ENCODE results near the gene NHERF2. TPM values are rescaled to one million over a fixed set of nuclear protein-coding genes. Genes with fewer than 3 reads are reported as not detected.
A peak's percentile ranks its signal among the peaks of the same experiment; 100 is the strongest.

Gene NHERF2
- total and polyA plus RNA-seq, 9 of the 15 experiments (the other 6 are each of a cell fraction or from before 2014, with no cell fraction given) = 0.15 to 42.0 (median 12.5) TPM

DNA sequence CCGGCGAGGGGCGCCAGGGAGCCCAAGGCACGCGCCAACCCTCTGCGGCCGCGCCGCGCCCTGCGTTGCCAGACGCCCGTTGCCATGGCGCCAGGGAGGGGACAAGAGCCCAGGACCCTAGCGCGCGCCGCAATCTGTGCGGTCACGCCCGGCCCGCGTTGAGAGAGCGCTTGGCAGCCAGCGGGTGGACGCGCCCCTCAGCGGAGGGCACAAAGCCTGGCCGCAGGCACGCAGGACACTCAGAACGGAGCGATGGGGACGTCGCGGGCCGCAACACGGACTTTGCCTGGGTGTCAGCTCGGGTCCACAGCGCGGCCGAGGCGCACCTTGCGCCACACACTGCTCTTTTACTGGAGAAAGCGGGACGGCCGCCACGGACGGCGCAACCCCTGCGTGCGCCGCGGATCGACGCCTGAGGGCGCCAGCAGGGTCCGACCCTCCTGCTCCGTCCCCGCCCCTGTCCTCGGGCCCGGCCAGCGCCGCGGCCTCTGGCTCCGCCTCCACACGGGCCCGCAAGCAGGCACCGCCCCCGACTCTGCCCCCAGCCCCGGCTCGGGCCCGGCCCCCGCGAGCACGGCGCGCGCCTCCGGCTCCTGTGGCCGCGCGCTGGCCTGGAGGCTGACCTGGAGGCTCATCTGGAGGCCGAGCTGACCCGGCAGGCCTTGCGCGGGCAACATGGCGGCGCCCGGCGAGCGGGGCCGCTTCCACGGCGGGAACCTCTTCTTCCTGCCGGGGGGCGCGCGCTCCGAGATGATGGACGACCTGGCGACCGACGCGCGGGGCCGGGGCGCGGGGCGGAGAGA is 43.0 kb upstream of the NHERF2 start, which contains the start of gene GFER (continued):
- TF ChIP-seq ZNF551 (CRISPR knock-in tag; IDR thresholded peaks at IDR 0.05) (no peak), FOSL1 (tag; conservative IDR thresholded peaks at IDR 0.05) (peak; percentile 53; the same call in 1 of the 2 replicates), IRF2 (CRISPR knock-in tag; IDR thresholded peaks at IDR 0.05) (no peak), IFI16 (CRISPR knock-in tag; IDR thresholded peaks at IDR 0.05) (no peak), CREM (IDR thresholded peaks at IDR 0.05; ENCODE audit: low read depth) (peak; percentile 39), U2AF1 (optimal IDR thresholded peaks at IDR 0.05; ENCODE audit: low read depth, low read length) (peak; percentile 87), NFIC (IDR thresholded peaks at IDR 0.05) (no peak), MTA2 (IDR thresholded peaks at IDR 0.05; ENCODE audit: low read depth) (no peak), EP300 (IDR thresholded peaks at IDR 0.05; ENCODE audit: low read length) (peak; percentile 35; the same call in 1 of the 2 replicates), CTCFL (IDR thresholded peaks at IDR 0.05; ENCODE audit: borderline replicate concordance, insufficient read depth, low read depth, low read length, poor library complexity, severe bottlenecking) (peak; percentile 70), MAZ (CRISPR knock-in tag; conservative IDR thresholded peaks at IDR 0.05 in 1 of 2, IDR thresholded peaks at IDR 0.05 in 1 of 2) (peak; percentile 93 to 95), NFATC3 (IDR thresholded peaks at IDR 0.05) (no peak), RNF219 (CRISPR knock-in tag; IDR thresholded peaks at IDR 0.05) (no peak), ZNF24 (IDR thresholded peaks at IDR 0.05) (peak; percentile 65), ZBTB33 (CRISPR knock-in tag; IDR thresholded peaks at IDR 0.05) (no peak; the same call in 1 of the 2 replicates), ZNF584 (CRISPR knock-in tag; IDR thresholded peaks at IDR 0.05; ENCODE audit: low read depth) (peak; percentile 92)
- TF ChIP-seq, protein P1, sequence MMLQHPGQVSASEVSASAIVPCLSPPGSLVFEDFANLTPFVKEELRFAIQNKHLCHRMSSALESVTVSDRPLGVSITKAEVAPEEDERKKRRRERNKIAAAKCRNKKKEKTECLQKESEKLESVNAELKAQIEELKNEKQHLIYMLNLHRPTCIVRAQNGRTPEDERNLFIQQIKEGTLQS (IDR thresholded peaks at IDR 0.05) = no peak
- TF ChIP-seq, protein P1 (CRISPR knock-in tag; conservative IDR thresholded peaks at IDR 0.05) = no peak

Data from K562 (cell line).